Hematopoietic multipotent progenitor cell treated with erythropoietin and hydrocortisone succinate and interleukin-3 and kit ligand, for 6 days (in vitro differentiated cells): Measurements from ENCODE around the gene VKORC1.

Experiments used
- DNase-seq: peaks from one replicate; pipeline ENCODE4 v3.0.0-alpha.2; 2015

The VKORC1 gene

GRCh38 chr16:31081428-31082351, 12.9 kb downstream of the VKORC1 start:
- no peak for DNase-seq

GRCh38 chr16:31080756-31081419, 13.7 kb downstream of the VKORC1 start:
- DNase-seq = no peak

- no peak for DNase-seq
These were observed 14.5 kb downstream of the VKORC1 start for GRCh38 chr16:31080035-31080629.

- DNase-seq = no peak
These were observed 15.2 kb downstream of the VKORC1 start for GRCh38 chr16:31079342-31079944.

GRCh38 chr16:31078597-31079341, 15.8 kb downstream of the VKORC1 start:
- DNase-seq = no peak

- DNase-seq = peak; percentile 94
These were observed 16.8 kb downstream of the VKORC1 start for GRCh38 chr16:31077592-31078396.

GRCh38 chr16:31077024-31077423, 17.6 kb downstream of the VKORC1 start:
- DNase-seq = no peak

GRCh38 chr16:31076319-31076718, 18.3 kb downstream of the VKORC1 start:
- DNase-seq = no peak

- DNase-seq = no peak
These were observed 19.8 kb downstream of the VKORC1 start for GRCh38 chr16:31074814-31075183.

GRCh38 chr16:31073970-31074813, 20.4 kb downstream of the VKORC1 start, which contains the start of the genes ZNF646 and ZNF668:
TSS of gene ZNF646 (plus strand) at chr16:31074422. CDS start at chr16:31076325, 1,903 bp downstream.
TSS of gene ZNF668 (minus strand) at chr16:31074240. CDS start at chr16:31064459, 9,781 bp downstream.
- DNase-seq = peak; percentile 100

GRCh38 chr16:31073142-31073969, 21.2 kb downstream of the VKORC1 start:
- DNase-seq = peak; percentile 95

- DNase-seq = peak; percentile 68
These were observed 22.0 kb downstream of the VKORC1 start for GRCh38 chr16:31072540-31073141.

GRCh38 chr16:31071861-31072260, 22.7 kb downstream of the VKORC1 start:
- DNase-seq = no peak

GRCh38 chr16:31067342-31067741, 27.3 kb downstream of the VKORC1 start:
- DNase-seq = no peak

- DNase-seq = no peak
These were observed 29.6 kb downstream of the VKORC1 start for GRCh38 chr16:31064882-31065461.

- DNase-seq = no peak
These were observed 30.6 kb downstream of the VKORC1 start for GRCh38 chr16:31063843-31064611.

GRCh38 chr16:31063495-31063842, 31.1 kb downstream of the VKORC1 start:
- DNase-seq = no peak
